Ovary (tissue), 3 donors: Measurements from ENCODE around the gene AK3.

ENCODE experiments used
- CTCF ChIP-seq, 3 donors: fragments of 450-650 bp in 2 of 3; fragments of 200-600 bp in 1 of 3; IDR thresholded peaks; one replicate each; pipeline versions ENCODE4 v1.5.1 to v1.8.0; 2016 to 2022; ENCODE audit warnings: antibody characterized with exemption in 3 of 3, mild to moderate bottlenecking in 1 of 3
- POLR2A ChIP-seq: fragments of 450-650 bp; IDR thresholded peaks from one replicate; pipeline ENCODE4 v1.6.1; 2017; ENCODE audit warnings: antibody characterized with exemption, mild to moderate bottlenecking, moderate library complexity
- donor health status: DM: no; HTN: no; CAD: no.

GRCh38 chr9:4700091-4700490, 40.9 kb downstream of the AK3 start:
- TF ChIP-seq CTCF (IDR thresholded peaks at IDR 0.05) (no peak), POLR2A (no peak)
